ENCODE results near the gene KCNK13. TPM values are rescaled to one million over a fixed set of nuclear protein-coding genes. Genes with fewer than 3 reads are reported as not detected.

KCNK13 gene
- polyA plus RNA-seq, 1 of the 3 experiments (the other 2 are of a cell fraction): not detected

- no peak overlapping the region for H3K4me2 ChIP-seq
- ChIA-PET POLR2A (no interaction called here), CTCF (no interaction called here)
- H3K79me2 ChIP-seq (ENCODE audit: insufficient read depth): no peaks in the 10 kb centered on the region
- H3K27me3 ChIP-seq (ENCODE audit: insufficient read depth): no peaks in the 10 kb centered on the region
- H3K27ac ChIP-seq (ENCODE audit: low read depth in 2 of 2, low read length in 1 of 2): no peak overlapping the region
- no peak overlapping the region for H3K9ac ChIP-seq
- H4K20me1 ChIP-seq (ENCODE audit: insufficient read depth): no peaks in the 10 kb centered on the region
- H2AFZ ChIP-seq (ENCODE audit: low read depth): no peak overlapping the region
- no peak for TF ChIP-seq GATA2 (CRISPR knock-in tag; IDR thresholded peaks at IDR 0.05)
- TF ChIP-seq ELF1 (IDR thresholded peaks at IDR 0.05): no peak
- TF ChIP-seq TEAD4 (IDR thresholded peaks at IDR 0.05; ENCODE audit: borderline replicate concordance, insufficient read depth): no peak
- TF ChIP-seq CHD2 (IDR thresholded peaks at IDR 0.05; ENCODE audit: low read length, partially characterized antibody): no peak
- TF ChIP-seq, protein P1, sequence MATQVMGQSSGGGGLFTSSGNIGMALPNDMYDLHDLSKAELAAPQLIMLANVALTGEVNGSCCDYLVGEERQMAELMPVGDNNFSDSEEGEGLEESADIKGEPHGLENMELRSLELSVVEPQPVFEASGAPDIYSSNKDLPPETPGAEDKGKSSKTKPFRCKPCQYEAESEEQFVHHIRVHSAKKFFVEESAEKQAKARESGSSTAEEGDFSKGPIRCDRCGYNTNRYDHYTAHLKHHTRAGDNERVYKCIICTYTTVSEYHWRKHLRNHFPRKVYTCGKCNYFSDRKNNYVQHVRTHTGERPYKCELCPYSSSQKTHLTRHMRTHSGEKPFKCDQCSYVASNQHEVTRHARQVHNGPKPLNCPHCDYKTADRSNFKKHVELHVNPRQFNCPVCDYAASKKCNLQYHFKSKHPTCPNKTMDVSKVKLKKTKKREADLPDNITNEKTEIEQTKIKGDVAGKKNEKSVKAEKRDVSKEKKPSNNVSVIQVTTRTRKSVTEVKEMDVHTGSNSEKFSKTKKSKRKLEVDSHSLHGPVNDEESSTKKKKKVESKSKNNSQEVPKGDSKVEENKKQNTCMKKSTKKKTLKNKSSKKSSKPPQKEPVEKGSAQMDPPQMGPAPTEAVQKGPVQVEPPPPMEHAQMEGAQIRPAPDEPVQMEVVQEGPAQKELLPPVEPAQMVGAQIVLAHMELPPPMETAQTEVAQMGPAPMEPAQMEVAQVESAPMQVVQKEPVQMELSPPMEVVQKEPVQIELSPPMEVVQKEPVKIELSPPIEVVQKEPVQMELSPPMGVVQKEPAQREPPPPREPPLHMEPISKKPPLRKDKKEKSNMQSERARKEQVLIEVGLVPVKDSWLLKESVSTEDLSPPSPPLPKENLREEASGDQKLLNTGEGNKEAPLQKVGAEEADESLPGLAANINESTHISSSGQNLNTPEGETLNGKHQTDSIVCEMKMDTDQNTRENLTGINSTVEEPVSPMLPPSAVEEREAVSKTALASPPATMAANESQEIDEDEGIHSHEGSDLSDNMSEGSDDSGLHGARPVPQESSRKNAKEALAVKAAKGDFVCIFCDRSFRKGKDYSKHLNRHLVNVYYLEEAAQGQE (IDR thresholded peaks at IDR 0.05; ENCODE audit: low read depth, low read length): no peak
- TF ChIP-seq, protein P2, sequence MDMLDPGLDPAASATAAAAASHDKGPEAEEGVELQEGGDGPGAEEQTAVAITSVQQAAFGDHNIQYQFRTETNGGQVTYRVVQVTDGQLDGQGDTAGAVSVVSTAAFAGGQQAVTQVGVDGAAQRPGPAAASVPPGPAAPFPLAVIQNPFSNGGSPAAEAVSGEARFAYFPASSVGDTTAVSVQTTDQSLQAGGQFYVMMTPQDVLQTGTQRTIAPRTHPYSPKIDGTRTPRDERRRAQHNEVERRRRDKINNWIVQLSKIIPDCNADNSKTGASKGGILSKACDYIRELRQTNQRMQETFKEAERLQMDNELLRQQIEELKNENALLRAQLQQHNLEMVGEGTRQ (IDR thresholded peaks at IDR 0.05; ENCODE audit: borderline replicate concordance, low read depth, low read length): no peak
- no peak for TF ChIP-seq NFIC (IDR thresholded peaks at IDR 0.05; ENCODE audit: borderline replicate concordance)
- no peak for TF ChIP-seq MXI1 (IDR thresholded peaks at IDR 0.05; ENCODE audit: low read depth, low read length)
- no peak for TF ChIP-seq EP300 (IDR thresholded peaks at IDR 0.05; ENCODE audit: borderline replicate concordance in 1 of 2, low read depth in 1 of 2, low read length in 1 of 2)
- 50% methylated on average over 2 of the region's 2 CpGs for WGBS (ENCODE audit: low lambda C conversion rate)
- no peaks in the 10 kb centered on the region for H3K9me2 ChIP-seq
- H3K4me3 ChIP-seq (ENCODE audit: low read depth in 2 of 2, low read length in 1 of 2): no peak overlapping the region
- no peak for DNase-seq
- H3K9me3 ChIP-seq: no peaks in the 10 kb centered on the region
- no peaks in the 10 kb centered on the region for H3K36me3 ChIP-seq (replicated peaks in 1 of 2; ENCODE audit: control insufficient read depth in 1 of 2, insufficient read depth in 2 of 2, low read length in 1 of 2)
- no peaks in the 10 kb centered on the region for H3F3A ChIP-seq (replicated peaks; ENCODE audit: insufficient read depth)
- peaks cover 0 to 13% of the 10 kb centered on the region in 2 experiments; a peak in 1 of 4 replicates for H3K4me1 ChIP-seq (ENCODE audit: control insufficient read depth in 1 of 2, insufficient read depth in 2 of 2, low read depth in 1 of 2, low read length in 1 of 2)
Measured at GRCh38 chr14:90153429-90153828, 91.6 kb downstream of the KCNK13 start.

GRCh38 chr14:90154110-90154509, 92.3 kb downstream of the KCNK13 start:
- no peak for TF ChIP-seq RAD21 (IDR thresholded peaks at IDR 0.05; ENCODE audit: low read length)
- no peak for TF ChIP-seq NRF1 (IDR thresholded peaks at IDR 0.05; ENCODE audit: low read depth, low read length)
- no peak for TF ChIP-seq FOSL2 (IDR thresholded peaks at IDR 0.05; ENCODE audit: borderline replicate concordance, low read depth)
- TF ChIP-seq JUND (IDR thresholded peaks at IDR 0.05): no peak
- no peak for TF ChIP-seq EP300 (IDR thresholded peaks at IDR 0.05; ENCODE audit: borderline replicate concordance in 1 of 2, low read depth in 1 of 2, low read length in 1 of 2)
- TF ChIP-seq, protein P1 (IDR thresholded peaks at IDR 0.05; ENCODE audit: low read depth, low read length): no peak
- TF ChIP-seq FOXM1 (IDR thresholded peaks at IDR 0.05; ENCODE audit: low read depth): no peak
- TF ChIP-seq, protein P3, sequence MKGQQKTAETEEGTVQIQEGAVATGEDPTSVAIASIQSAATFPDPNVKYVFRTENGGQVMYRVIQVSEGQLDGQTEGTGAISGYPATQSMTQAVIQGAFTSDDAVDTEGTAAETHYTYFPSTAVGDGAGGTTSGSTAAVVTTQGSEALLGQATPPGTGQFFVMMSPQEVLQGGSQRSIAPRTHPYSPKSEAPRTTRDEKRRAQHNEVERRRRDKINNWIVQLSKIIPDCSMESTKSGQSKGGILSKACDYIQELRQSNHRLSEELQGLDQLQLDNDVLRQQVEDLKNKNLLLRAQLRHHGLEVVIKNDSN (IDR thresholded peaks at IDR 0.05; ENCODE audit: borderline replicate concordance, low read depth): no peak
- TF ChIP-seq TCF12 (IDR thresholded peaks at IDR 0.05): no peak
- no peak for TF ChIP-seq MEF2A (IDR thresholded peaks at IDR 0.05; ENCODE audit: borderline replicate concordance, low read depth)
- TF ChIP-seq YY1 (IDR thresholded peaks at IDR 0.05; ENCODE audit: low read depth): no peak
- no peak for TF ChIP-seq POLR2AphosphoS5 (IDR thresholded peaks at IDR 0.05; ENCODE audit: low read depth, low read length)
- no peak for DNase-seq
- H3K36me3 ChIP-seq (replicated peaks in 1 of 2; ENCODE audit: control insufficient read depth in 1 of 2, insufficient read depth in 2 of 2, low read length in 1 of 2): no peaks in the 10 kb centered on the region
- H3K9me2 ChIP-seq: no peaks in the 10 kb centered on the region
- no peak overlapping the region for H3K4me3 ChIP-seq (ENCODE audit: low read depth in 2 of 2, low read length in 1 of 2)
- no peaks in the 10 kb centered on the region for H3K9me3 ChIP-seq
- H3F3A ChIP-seq (replicated peaks; ENCODE audit: insufficient read depth): no peaks in the 10 kb centered on the region
- no peak overlapping the region for H2AFZ ChIP-seq (ENCODE audit: low read depth)
- H3K79me2 ChIP-seq (ENCODE audit: insufficient read depth): no peaks in the 10 kb centered on the region
- no peak overlapping the region for H3K4me2 ChIP-seq
- POLR2A ChIA-PET: no interaction called here
- no peaks in the 10 kb centered on the region for H3K27me3 ChIP-seq (ENCODE audit: insufficient read depth)
- no peak overlapping the region for H3K27ac ChIP-seq (ENCODE audit: low read depth in 2 of 2, low read length in 1 of 2)
- H3K4me1 ChIP-seq (ENCODE audit: control insufficient read depth in 1 of 2, insufficient read depth in 2 of 2, low read depth in 1 of 2, low read length in 1 of 2): peaks cover 0 to 20% of the 10 kb centered on the region in 2 experiments; a peak in 1 of 4 replicates
- CTCF ChIA-PET: no interaction called here
- no peaks in the 10 kb centered on the region for H4K20me1 ChIP-seq (ENCODE audit: insufficient read depth)
- H3K9ac ChIP-seq: no peak overlapping the region

All from SK-N-SH (cell line).